ENCODE data around the gene NOP9.

Gene NOP9

GRCh38 chr14:24260026-24260779, 39.4 kb upstream of the NOP9 start:
- Mint-ChIP-seq H3K27me3 (no peaks in the 10 kb centered on the region), H3K27ac (no peak overlapping the region), H3K4me1 (no peaks in the 10 kb centered on the region), H3K36me3 (ENCODE audit: low read depth) (peaks cover 6% of the 10 kb centered on the region), H3K4me3 (no peak overlapping the region), H3K9me3 (no peaks in the 10 kb centered on the region)
- DNase-seq = no peak
- no peak for ATAC-seq

GRCh38 chr14:24260780-24261157, 38.9 kb upstream of the NOP9 start:
- Mint-ChIP-seq H3K4me1 (no peaks in the 10 kb centered on the region), H3K27ac (no peak overlapping the region)

DNA sequence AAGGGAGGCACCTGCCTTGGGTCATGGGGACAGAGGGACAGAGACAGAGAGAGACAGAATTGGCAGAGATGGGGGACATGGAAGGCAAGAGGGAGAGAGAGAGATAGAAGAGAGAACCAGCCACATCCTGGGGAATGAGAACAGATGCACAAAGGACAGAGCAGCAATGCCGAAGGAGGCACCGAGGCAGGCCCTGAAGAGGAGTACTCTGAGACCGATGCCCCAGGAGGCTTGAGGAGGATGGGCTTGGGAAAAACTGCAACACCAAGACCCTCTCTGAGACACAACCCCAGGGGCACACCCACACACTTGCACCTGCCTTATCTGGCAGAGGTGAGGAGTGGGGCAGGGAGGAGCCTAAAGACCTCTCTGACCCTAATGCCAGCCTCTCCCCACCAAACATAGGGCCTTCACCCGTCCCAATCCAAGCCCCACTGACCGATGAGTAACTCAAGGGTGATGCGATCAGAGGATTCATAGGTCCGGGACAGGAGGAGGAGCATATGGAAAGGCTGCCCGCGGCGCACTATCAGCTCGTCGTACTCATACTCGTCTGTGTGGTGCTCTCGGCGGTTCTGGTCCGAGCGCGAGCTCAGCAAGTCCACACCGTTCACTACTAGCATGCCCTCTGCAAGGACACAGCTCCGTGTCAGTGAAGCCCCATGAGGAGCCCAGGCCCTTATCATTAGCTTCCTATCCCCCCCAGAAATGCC, 38.2 kb upstream of the NOP9 start:
- Mint-ChIP-seq H3K9me3 (no peaks in the 10 kb centered on the region), H3K4me1 (no peaks in the 10 kb centered on the region), H3K36me3 (ENCODE audit: low read depth) (peaks cover 9% of the 10 kb centered on the region), H3K27ac (no peak overlapping the region), H3K27me3 (no peaks in the 10 kb centered on the region), H3K4me3 (no peak overlapping the region)
- no peak for DNase-seq
- no peak for ATAC-seq

More at GRCh38 chr14:24260780-24261157, 38.9 kb upstream of the NOP9 start:
- ATAC-seq = no peak
- no peak for DNase-seq
- Mint-ChIP-seq H3K4me3 (no peak overlapping the region), H3K27me3 (no peaks in the 10 kb centered on the region), H3K9me3 (no peaks in the 10 kb centered on the region), H3K36me3 (ENCODE audit: low read depth) (peaks cover 6% of the 10 kb centered on the region)

- DNase-seq = no peak
- no peak overlapping the region for H3K4me3 Mint-ChIP-seq
- H3K27me3 Mint-ChIP-seq = no peaks in the 10 kb centered on the region
- H3K27ac Mint-ChIP-seq = no peak overlapping the region
- no peaks in the 10 kb centered on the region for H3K4me1 Mint-ChIP-seq
- no peak for ATAC-seq
- H3K36me3 Mint-ChIP-seq (ENCODE audit: low read depth) = peaks cover 14% of the 10 kb centered on the region
- H3K9me3 Mint-ChIP-seq = no peaks in the 10 kb centered on the region
Measured at GRCh38 chr14:24261969-24262327, 37.7 kb upstream of the NOP9 start.

- Mint-ChIP-seq H3K36me3 (ENCODE audit: low read depth) (peaks cover 19% of the 10 kb centered on the region), H3K27me3 (no peaks in the 10 kb centered on the region), H3K27ac (no peak within 1 kb of the TSS), H3K4me3 (no peak within 1 kb of the TSS), H3K9me3 (no peaks in the 10 kb centered on the region), H3K4me1 (no peaks in the 10 kb centered on the region)
- ATAC-seq (no peak), DNase-seq (no peak)
Measured at GRCh38 chr14:24262821-24263733, 36.6 kb upstream of the NOP9 start, which contains the start of gene TGM1. Gene TGM1, minus strand, starts transcription at chr14:24263177. Its CDS starts 825 bp downstream, at chr14:24262352.

- Mint-ChIP-seq H3K4me1 (no peaks in the 10 kb centered on the region), H3K4me3 (no peak overlapping the region), H3K9me3 (no peaks in the 10 kb centered on the region), H3K27ac (no peak overlapping the region), H3K36me3 (ENCODE audit: low read depth) (peaks cover 19% of the 10 kb centered on the region), H3K27me3 (no peaks in the 10 kb centered on the region)
- no peak for ATAC-seq
- no peak for DNase-seq
Measured at GRCh38 chr14:24263848-24264247, 35.8 kb upstream of the NOP9 start.

GRCh38 chr14:24264298-24264697, 35.4 kb upstream of the NOP9 start:
- Mint-ChIP-seq H3K36me3 (ENCODE audit: low read depth) (peaks cover 19% of the 10 kb centered on the region), H3K27ac (no peak overlapping the region), H3K27me3 (no peaks in the 10 kb centered on the region), H3K4me1 (peaks cover under 1% of the 10 kb centered on the region), H3K9me3 (no peaks in the 10 kb centered on the region), H3K4me3 (no peak overlapping the region)
- DNase-seq (no peak), ATAC-seq (no peak)

DNA sequence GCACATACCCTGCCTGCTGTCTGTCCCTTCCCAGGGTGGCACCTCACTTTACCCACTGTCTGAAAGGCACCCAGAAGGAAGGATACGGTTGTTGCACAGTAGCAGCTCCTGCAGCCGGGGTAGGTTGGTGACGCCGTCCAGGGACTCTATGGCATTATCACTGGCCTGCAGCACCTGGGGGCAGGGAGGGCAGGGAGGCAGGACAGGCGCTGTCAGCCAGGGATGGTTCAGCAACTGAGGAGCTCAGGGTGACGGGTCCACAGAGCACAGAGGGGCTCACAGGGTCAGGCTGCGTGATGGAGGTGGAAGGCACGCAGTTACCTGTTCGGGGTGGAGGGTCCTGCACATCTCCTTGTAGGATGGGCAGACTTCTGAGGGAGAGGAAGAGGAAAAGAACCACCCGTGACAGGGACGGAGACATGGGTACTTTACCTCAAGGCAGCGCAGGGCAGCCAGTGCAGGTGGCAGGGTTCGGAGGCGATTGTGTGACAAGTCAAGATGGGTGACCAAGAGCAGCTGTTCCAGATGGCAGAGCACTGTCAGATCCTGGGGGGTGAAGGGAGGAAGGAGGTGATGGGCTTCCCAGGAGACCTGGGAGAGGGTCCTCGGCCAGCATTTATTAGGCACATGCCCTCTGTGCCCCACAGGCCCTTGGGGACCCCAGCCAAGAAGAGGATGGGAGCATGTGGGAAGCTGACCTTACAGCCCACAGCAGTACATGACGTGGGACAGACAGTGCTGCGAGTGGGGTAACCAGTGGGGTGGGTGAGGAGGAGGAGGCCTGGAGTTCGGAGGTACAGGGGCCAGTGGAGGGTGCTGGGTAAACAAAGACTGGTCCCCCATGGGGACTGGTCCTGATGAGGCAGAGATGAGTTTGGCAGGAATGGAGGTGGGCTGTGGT, 33.1 kb upstream of the NOP9 start:
- peaks cover 18% of the 10 kb centered on the region for H3K36me3 Mint-ChIP-seq (ENCODE audit: low read depth)
- no peaks in the 10 kb centered on the region for H3K9me3 Mint-ChIP-seq
- peaks cover 10% of the 10 kb centered on the region for H3K4me1 Mint-ChIP-seq
- ATAC-seq = no peak
- H3K4me3 Mint-ChIP-seq = no peak overlapping the region
- H3K27me3 Mint-ChIP-seq = no peaks in the 10 kb centered on the region
- no peak overlapping the region for H3K27ac Mint-ChIP-seq
- DNase-seq = no peak

GRCh38 chr14:24267516-24267915, 32.1 kb upstream of the NOP9 start:
- ATAC-seq (no peak), DNase-seq (no peak)
- Mint-ChIP-seq H3K27ac (no peak overlapping the region), H3K27me3 (no peaks in the 10 kb centered on the region), H3K4me3 (no peak overlapping the region), H3K4me1 (peaks cover 19% of the 10 kb centered on the region), H3K9me3 (no peaks in the 10 kb centered on the region), H3K36me3 (ENCODE audit: low read depth) (peaks cover 17% of the 10 kb centered on the region)

- Mint-ChIP-seq H3K4me3 (no peak overlapping the region), H3K36me3 (ENCODE audit: low read depth) (peaks cover 16% of the 10 kb centered on the region), H3K4me1 (peaks cover 26% of the 10 kb centered on the region), H3K9me3 (no peaks in the 10 kb centered on the region), H3K27me3 (no peaks in the 10 kb centered on the region), H3K27ac (no peak overlapping the region)
- DNase-seq = no peak
- no peak for ATAC-seq
Measured at GRCh38 chr14:24268225-24268624, 31.4 kb upstream of the NOP9 start.

DNA sequence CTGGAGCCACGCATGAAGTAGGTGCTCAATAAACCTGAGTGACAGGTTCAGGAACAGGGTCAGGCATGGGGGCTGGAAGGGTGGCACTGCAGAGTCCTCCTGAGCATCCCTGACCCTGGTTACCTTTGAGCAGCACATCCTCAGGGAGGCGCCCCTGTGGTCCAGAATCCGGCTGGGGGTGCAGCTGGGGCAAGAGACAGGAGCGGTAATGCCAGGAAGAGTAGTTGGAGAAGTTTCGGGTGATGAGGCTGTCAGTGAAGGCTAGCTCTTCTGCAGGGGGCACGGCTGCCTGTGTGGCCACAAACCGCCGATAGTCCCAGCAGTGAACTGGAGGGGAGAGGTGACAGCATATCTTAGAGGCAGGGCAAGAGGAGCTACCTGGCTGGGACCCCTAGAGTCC, 30.3 kb upstream of the NOP9 start:
- H3K9me3 Mint-ChIP-seq = no peaks in the 10 kb centered on the region
- DNase-seq (no peak), ATAC-seq (no peak)
- H3K27me3 Mint-ChIP-seq = no peaks in the 10 kb centered on the region
- peaks cover 16% of the 10 kb centered on the region for H3K36me3 Mint-ChIP-seq (ENCODE audit: low read depth)
- no peak overlapping the region for H3K27ac Mint-ChIP-seq
- H3K4me3 Mint-ChIP-seq = no peak overlapping the region
- H3K4me1 Mint-ChIP-seq = peaks cover 38% of the 10 kb centered on the region

DNA sequence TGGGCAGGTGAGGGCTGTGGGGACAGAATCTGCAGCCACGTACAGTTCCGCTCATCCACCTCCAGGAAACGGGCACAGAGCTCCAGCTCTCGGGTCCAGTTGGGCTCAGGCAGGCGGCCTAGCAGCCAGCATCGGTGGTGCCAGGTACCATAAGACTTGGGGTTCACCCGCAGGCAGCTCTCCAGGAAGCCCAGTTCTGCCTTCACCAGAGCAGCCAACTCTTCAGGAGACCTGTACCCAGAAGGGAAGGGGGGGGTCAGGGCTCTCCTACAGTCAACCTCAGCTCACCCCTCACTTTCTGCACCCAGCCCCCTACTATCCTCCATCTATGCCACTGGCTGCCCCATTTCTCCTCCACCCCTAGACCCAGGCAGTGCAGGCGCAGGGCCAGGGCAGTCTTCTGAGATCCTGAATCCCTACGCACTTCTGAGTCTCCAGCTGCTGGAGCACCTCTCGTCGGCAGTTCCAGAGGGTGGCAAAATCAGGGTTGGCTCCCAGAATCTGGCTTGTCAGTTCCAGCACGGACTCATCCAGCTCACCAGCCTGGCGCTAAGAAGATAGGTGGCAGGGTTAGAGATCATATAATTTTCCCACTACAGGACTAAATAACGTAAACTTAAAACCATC, 29.6 kb upstream of the NOP9 start:
- no peak overlapping the region for H3K27ac Mint-ChIP-seq
- H3K4me1 Mint-ChIP-seq = peaks cover 40% of the 10 kb centered on the region
- DNase-seq = no peak

GRCh38 chr14:24270537-24271133, 29.0 kb upstream of the NOP9 start:
- H3K4me1 Mint-ChIP-seq = peaks cover 45% of the 10 kb centered on the region
- DNase-seq (no peak), ATAC-seq (no peak)
- peak overlapping the region; percentile 91 for H3K27ac Mint-ChIP-seq
- peaks cover 14% of the 10 kb centered on the region for H3K36me3 Mint-ChIP-seq (ENCODE audit: low read depth)
- peak overlapping the region; percentile 87 for H3K4me3 Mint-ChIP-seq
- H3K27me3 Mint-ChIP-seq = no peaks in the 10 kb centered on the region
- H3K9me3 Mint-ChIP-seq = no peaks in the 10 kb centered on the region

More for the DNA sequence above, 29.6 kb upstream of the NOP9 start:
- peaks cover 14% of the 10 kb centered on the region for H3K36me3 Mint-ChIP-seq (ENCODE audit: low read depth)
- no peak for ATAC-seq
- H3K9me3 Mint-ChIP-seq = no peaks in the 10 kb centered on the region
- H3K27me3 Mint-ChIP-seq = no peaks in the 10 kb centered on the region
- peak overlapping the region; percentile 87 for H3K4me3 Mint-ChIP-seq

Data from activated naive CD8-positive, alpha-beta T cell treated with anti-CD3 and anti-CD28 coated beads, Interleukin-2, amount 50 U/mL, for 24 hours (primary cell).